IPS-11a (cell line): ENCODE data around the gene BAHCC1.

Experiments used
- H3K4me3 ChIP-seq: one replicate; pipeline ENCODE4 v1.5.1; 2013; ENCODE audit warnings: low read depth, low read length, control low read depth

BAHCC1 gene

DNA sequence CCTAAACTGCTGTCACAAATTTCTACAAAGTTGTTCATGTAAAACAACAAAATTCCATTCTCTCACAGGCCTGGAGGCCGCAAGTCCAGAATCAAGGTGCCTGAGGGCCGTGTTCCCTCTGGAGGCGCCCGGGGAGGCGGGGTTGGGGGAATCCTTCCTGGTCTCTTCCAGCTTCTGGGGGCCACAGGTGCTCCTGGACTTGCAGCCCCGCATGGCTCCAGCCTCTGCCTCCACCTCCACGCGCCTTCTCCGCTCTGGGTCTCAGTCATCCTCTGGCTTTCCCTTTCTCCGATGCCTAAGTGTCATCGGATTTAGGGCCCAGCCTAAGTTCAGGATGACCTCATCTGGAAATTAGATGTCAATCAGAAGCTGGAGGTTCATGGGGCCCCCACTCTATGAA is 28.6 kb upstream of the BAHCC1 start:
- H3K4me3 ChIP-seq: no peak overlapping the region

DNA sequence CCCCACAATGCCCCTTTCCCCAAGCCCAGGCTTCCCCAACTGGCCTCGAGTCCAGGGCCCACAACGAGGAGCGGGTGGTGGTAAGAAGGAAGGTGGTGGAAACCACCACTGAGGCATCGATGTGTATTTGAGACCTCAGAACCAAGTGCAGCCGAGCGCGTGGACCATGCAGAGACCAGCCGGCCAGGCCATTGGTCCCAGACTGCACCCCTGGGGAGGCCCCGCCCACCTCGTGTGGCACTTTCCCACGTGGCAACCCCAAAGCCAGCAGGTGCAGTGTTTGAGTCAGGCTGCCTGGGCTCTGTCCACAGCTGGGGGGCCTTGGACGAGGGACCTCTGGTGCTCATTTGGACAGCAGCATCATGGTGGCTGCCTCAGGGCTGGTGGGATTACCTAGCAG is 28.1 kb upstream of the BAHCC1 start:
- no peak overlapping the region for H3K4me3 ChIP-seq

DNA sequence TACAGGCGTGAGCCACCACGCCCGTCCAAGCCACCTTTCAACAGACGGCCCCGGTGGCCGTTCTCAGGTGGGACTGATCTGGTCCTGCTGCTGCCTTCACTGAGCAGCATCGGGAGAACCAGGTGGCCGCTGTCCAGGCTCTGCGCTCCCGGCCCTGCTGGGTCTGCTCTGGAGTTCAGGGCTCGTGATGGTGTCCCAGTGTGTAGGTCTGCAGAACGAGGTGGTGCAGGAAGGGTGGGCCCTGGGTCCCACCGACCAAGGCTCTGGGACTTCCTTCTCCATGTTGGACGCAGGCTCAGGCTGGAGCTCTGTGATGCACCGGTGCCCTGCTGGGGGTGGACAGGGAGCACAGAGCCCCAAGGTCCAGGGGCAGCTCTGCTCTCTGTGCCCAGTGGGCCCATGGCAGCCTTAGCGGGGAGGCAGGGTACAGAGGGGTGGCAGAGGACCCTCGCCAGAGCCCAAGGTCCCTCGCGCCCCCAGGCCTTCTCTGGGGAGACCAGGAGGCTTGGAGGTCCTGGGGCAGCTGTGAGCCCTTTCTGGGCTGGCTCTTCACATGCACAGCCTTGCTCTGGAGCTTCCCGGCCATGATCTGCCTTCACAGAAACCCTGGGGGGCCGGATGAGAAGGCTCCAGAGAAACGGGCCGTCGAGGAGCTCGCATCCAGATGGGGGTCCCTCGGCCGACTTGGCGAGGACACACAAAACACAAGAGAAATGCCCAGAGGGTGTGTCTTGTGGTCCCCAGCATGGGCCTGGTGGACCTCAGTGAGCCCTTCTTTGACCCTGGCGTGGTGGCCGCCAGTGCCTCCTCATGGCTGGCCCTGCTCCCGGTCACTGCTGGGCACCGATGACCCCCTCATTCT is 26.9 kb upstream of the BAHCC1 start:
- no peak overlapping the region for H3K4me3 ChIP-seq

DNA sequence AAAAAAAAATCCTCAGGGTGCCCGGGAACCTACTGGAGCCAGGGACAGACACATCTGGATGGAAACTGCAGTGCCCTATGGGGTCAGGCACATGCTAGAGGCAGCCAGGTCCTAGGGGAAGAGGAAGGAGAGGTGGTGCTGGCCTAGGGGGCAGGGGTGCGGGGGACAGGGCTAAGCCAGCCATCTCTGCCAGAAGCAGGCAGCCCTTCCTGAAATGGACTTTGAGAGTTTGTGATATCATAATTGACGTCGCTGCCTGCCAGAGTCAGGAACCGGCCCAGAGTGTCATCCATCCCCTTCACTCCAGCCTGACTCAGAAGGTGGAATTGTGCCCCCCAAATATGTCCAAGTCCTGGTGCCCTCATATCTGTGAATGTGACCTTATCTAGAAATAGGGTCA is 25.0 kb upstream of the BAHCC1 start:
- no peak overlapping the region for H3K4me3 ChIP-seq

DNA sequence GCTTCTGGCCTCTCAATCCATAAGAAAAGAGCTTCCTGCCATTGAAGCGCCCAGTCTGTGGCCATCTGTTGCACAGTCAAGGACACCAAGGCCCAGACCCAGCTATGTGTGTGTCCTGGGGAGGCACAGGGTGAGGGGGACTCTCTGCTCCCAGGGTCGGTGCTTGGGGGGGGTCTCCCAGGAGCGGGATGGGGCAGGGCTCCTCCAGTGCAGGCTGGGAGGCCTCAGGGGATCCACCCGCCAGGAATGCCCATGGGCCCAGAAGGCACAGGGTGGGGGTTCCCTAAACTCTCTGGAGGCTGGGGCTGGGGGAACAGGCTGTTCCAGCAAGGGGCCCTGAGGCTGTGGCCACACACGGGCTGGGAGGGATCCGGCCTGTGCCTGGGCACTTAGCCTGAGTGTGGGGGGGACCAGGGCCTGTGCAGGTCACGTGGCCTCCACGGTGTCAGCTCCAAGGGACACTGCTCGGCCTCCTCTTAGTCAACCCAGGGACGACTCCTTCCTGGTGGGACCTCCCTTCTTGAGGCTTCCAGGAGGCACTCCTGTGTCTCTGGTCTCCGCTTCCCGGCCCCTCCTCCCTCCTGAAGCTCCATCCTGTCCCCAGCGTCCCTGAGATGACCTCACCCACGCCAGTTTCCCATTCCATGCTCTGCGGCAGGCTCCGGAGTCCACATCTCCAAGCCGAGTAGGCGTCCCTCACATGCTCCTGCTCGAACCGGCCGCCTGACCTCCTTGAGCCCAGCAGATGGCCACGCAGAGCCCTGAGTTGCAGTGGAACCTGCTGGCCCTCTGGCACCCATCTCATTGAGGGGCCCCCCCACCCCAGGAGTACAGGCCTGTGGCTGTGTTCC is 23.1 kb upstream of the BAHCC1 start:
- H3K4me3 ChIP-seq: no peak overlapping the region

DNA sequence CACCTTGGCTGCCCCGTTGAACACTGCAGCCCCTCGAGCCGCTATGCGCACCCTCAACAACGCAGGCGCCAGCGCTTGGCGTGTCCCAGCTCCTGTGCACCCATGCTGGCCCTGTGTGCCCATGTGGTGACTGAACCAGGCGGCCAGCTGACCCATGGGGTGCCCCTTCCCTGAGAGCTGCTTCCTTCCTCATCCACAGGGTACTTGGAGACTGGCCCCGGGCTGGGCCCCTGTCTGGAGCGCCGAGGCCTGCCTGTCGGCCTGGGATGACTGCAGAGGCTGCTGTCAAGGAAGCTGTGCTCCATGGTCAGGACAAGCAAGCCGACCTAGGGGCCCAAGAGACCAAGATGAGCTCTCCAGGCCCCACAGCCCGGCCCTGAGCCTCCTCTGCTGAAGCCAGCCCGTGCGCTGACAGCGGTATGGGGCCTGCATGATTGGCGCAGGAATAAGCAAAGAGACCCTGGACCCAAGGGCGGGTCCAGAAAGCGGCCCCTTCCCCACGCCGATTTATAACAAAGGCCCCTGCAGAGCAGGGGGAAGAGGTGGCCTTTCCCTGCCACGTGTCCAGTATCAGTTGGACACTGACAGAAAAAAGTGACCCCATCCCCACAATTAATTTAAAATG is 21.6 kb upstream of the BAHCC1 start:
- no peak overlapping the region for H3K4me3 ChIP-seq

DNA sequence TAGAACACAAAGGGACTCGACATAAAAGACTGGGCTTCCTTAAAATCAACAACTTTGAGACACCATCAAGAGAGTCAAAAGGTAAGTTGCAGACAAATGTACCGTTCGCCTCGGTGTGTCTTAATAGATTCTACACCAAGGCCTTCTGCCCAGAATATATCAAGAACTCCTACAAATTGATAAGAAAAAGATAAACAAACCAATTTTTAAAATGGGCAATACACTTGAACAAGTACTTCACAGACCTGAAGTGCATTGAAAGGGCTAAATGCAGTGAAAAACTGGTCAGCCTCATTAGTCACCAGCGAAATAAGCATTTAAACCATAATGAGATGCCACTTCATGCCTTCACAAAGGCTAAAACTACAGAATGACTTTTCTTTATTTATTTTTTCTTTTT is 20.4 kb upstream of the BAHCC1 start:
- H3K4me3 ChIP-seq: no peak overlapping the region

DNA sequence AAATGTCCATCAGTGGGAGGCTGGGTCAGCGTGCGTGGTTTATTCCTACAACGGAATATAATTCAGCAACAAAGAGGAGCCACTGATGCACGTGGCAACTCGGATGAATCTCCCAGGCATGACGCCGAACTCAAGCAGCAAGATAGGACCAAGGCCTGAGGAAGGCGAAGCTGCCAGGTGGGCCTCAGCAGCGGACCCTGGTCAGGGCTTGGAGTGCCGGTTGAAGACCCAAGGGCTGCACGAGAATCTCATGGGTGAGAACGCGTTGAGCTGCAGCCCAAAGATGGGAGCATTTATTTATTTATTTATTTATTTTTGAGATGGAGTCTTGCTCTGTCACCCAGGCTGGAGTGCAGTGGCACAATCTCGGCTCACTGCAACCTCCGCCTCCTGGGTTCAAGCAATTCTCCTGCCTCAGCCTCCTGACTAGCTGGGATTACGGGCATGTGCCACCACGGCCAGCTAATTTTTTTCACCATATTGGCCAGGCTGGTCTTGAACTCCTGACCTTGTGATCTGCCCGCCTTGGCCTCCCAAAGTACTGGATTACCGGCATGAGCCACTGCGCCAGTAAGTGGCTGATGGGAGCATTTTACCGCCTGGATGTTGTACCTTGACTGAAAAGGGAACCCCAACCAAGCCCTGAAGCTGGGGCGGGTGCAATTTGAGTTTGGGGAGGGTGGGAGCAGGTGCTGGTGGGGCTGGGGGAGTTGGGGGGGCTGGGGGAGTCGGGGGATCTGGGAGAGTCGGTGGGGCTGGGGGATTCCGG is 18.1 kb upstream of the BAHCC1 start:
- no peak overlapping the region for H3K4me3 ChIP-seq

DNA sequence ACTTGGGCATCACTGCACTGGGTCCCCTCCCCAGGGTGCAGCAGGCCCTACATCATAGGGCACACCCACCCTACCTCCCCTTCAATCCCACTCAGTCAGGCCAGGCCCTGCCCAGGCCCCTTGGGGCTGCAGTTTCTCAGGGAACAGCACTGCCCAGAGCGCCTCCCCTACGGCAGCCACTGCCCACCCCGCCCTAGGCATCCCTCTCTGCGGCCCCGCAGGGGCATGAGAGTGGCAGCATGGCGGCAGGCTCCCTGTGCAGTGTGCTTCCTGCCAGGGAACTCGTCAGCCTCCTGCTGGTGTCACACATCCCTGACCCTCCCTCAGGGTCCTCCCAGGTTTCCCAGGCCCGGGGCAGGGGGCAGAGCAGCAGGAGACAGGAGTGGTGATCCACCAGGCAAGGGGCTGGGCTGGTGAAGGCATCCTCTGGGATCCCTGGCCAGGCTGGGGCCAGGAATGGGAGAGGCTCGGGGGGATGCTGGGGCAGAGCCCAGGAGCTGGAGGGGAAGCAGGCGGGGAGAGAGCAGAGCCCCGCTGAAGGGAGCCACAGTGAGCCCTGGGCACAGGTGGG is 16.2 kb upstream of the BAHCC1 start:
- no peak overlapping the region for H3K4me3 ChIP-seq

DNA sequence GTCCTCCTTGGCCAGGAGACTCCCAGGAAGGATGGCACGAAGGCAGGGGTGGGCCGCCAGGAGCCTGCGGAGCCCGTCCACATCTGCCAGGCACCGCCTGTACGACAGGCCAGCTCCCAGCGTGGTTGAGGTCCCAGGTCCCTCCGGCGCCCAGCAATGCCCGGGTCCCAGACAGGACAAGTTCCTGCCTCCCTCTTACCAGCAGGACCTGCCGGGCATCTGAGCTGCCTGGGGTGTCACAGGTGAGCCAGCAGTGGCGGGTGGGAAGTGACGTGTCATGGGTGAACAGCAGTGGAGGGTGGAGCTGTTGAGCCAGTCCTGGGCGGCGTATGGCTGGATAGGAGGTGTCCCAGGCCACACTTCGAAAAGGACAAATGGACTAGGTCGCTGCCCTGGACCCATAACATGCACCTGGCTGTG is 15.7 kb upstream of the BAHCC1 start:
- H3K4me3 ChIP-seq: no peak overlapping the region

DNA sequence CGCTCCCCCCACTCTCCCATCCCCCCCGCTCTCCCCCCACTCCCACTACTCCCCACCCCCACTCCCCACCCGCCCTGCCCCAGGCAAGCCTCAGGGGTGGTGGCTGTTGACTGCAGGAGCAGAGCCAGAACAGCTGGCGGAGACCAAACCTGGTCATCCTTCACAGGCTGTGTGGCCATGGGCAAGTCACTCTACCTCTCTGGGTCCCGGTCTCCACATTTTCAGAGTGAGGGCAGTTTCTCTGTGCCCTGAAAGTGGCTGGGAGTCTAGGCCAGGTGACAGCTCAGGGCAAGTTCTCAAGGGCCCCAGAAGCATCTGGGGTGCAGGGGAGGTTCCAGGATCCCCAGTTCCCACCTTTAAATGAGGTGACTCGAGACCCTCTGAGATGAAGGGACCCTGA is 15.1 kb upstream of the BAHCC1 start:
- no peak overlapping the region for H3K4me3 ChIP-seq

DNA sequence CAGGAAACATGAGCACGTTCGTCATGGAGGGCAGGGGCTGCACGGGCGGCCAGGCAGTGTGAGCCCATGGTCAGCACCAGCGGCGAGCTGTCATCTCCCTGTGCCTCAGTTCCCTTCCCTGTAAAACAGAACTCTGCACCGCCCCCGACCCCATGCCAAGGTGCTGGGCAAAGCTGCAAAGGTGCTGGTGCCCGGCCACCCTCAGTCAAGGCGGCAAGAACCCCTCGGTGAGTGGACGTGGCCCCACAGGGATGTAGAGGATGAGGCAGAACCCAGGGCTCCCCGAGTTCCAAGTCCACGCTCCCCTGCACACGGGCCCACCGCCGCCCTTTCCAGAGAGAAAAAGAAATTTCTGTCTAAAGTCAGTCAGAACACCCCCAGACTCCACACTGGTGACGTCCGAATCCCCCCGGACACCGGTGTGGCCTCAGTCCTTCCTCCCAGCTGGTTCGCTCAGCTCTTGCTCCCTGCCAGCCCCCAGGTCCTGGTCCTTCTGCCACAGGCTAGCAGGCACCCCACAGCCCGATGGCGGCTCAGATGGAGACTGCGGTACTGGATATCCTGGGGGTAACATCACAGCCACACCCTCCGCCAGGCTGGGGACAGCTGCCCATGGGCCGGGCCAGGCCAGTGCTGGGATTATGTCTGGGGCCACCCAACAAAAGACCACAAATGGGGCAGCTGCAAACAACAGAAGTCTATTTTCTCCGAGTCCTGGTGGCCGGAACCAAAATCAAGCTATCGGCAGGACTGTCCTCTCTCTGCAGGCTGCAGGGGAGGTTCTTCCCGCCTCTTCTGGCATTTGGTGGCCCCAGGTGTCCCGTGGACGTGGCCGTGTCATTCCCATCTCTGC is 14.4 kb upstream of the BAHCC1 start:
- H3K4me3 ChIP-seq: no peak overlapping the region

DNA sequence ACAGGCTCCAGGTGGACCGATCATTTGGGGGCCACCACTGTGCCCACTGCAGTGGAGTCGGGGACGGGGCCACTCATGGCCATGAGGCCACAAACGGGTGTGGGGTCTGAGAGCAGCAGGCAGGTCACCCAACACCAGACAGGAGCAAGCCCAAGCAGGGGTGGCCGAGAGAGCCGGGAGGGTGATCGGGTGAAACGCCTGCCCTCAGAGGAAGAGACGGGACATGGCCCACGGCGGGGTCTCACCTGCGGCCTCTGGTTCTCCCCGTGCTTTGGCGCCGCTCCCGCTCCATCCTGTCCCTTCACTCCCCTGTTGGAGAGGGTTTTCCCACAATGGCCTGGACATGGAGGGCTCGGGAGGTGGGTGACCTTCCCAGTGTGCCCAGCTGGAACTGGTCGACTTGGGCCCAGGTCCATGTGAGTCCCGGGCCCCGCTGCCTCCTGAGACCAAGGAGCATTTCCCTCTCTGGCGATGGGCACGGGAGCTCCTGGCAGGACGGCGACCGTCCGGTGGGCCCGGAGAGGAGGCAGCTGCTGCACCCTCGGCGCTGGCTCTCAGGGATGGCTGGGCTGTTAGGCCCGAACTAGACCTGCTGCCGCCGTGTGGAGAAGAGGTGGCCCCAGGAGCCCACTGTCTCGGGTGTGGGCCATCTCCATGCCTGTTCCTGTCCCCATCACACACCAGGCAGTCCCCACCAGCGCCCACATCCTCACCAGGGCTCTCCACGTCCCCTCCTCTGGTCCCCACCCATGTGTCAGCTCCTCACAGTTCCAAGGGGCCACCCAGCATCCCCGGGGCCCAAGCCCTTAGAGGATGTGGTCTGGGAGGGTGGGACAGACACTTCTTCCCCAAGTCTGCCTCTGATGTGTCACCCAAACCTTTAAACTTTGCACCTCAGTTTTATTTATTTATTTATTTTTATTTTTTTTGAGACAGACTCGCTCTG is 13.4 kb upstream of the BAHCC1 start:
- H3K4me3 ChIP-seq: no peak overlapping the region

DNA sequence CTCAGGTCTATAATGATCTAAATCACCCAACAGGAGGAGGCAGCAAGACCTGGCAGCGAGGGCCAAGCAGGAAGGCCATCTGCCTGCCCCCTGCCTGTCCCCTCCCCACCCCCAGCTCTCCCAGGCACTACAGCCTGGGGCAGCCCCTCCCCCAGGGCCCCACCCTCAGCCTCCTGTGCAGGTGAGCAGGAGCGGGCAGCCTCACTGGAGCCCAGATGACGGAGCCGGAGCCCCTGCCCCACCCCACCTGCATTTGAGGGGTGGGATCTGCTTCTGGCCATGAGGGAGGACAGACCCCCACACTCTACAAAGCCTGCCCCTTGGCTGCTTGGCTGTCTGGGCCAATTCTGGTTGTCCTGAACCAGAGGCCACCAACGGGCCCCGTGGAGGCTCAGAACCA is 12.4 kb upstream of the BAHCC1 start:
- no peak overlapping the region for H3K4me3 ChIP-seq

DNA sequence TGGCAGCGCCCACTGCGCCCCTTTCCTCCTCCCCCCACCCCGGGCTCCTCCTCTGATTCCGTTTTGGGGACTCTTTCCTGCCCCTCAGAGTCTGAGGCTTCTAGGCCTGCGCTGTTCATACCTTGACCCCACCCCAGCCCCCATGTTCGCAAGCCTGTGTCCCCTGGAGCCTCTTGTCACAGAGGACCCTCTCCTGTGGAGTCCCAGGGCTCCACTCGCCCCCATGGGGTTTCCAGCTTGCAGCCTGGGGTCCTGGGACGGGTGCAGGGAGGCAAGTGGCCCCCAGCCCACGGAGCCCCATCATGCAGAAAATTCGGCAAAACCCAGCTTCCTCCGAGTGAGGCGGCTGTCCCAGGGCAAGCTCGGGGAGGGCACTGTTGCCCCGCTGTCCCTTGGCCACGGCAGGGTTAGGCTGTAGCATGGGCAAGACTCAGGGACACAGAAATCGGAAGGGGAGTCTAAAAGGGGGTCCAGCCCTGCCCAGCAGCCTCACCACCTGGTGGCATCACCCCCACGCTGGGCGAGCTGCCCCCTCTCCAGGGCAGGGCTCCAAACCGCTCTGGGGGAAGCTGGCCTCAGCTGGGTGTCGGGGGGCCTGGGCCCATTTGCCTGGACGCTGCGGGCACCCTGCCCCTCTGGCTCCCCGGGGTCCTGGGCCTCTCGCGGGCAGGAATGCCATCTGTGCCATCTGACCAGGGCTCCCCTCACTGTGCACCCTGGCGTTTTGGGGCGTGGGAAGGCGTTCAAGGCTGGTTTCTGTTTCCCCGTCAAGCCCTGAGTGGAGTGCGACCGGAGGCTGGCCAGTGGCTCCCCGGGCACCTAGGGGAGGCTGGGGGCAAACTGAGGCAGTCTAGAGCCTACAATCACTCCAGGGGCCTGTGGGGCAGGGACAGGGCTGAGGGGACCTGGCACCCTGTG is 11.5 kb upstream of the BAHCC1 start:
- no peak overlapping the region for H3K4me3 ChIP-seq

DNA sequence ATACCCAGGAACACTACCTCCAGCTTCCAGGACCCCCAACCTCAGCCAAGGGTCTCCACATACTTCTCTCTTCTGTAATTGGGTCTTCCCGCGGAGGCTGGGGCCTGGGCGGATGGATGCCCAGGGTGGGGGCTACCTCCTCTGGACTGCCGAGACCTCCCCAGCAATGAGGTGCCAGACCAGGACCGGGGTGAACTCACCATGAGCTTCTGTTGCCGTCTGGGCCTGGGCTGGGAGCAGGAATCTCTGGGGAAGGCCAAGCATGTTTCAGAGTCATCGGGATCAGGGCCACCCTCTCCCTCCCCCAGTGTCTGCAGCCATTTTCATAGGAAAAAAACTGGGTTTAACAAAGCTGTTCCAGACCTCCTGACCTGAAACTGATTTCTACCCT is 10.3 kb upstream of the BAHCC1 start:
- no peak overlapping the region for H3K4me3 ChIP-seq

DNA sequence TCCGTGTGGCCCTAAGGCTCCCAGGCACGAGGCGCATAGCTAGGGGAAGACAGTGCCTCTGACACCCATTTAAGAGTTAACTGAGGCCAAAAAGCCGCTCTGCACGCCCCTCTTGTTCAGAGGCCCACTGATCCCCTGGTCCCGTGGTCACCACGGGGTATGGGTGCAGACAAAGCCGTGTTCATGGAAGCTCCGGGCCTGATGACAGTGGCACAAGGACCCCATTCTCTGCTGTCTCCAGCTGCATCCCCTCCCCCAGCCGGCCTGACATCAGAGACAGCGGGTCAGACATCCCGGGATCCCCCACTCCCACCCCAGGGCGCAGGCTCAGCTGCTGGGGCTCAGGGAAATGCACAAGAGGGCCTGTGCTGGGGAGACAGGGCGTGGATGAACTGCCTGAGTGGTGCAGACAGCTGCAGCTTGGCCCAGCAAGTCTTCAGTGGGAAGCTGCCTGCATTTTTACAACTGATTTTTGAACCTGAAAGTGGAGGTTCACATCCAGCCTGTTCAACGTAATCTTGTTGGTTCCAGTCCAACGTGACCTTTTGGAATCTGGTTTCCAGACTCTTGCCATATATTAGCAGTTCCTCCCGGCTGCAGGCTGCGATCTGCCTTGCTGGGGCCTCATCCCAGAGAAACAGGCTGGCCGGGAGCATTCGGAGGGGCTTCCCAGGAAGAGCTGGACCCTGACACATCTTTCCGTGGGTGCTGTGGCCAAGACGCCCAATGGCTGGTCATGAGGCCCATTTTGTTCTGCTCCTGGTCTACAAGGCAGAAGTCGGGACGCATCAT is 9.7 kb upstream of the BAHCC1 start:
- H3K4me3 ChIP-seq: no peak overlapping the region
